ENCODE results near the gene HTR3C. TPM values are rescaled to one million over a fixed set of nuclear protein-coding genes. Genes with fewer than 3 reads are reported as not detected.
A peak's percentile ranks its signal among the peaks of the same experiment; 100 is the strongest.

HTR3C gene
- polyA plus RNA-seq, 1 of the 3 experiments (the other 2 are of a cell fraction) = not detected

DNA sequence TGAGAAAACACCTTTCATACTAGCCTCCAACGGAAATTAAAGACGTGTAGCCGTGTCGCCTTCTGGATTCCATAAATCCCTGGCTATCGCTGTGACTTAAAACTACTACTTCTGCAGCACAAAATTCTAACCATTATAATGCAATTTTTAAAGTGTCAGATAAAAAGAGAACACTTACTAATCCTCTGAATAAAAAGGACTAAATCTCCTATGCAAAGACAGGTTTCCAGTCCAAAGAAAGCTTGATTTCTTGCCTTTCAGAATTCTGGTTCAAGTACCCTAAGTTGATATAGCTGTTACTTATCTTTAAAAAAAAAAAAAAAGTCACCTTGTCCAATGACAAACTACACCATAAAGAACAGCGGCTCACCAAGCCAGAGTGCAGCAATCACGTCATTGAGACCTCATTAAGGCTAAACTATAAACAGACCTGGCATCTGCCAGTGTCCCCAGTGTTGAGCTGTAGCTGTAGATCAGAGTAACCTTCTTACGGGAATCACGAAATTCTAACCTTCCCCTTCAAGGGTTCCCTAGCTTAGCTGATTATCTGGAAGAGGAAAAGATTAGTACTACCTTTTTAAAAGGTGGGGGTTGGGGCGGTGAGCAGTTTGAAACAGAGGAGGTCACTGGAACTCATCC lies 37.3 kb upstream of the HTR3C start:
- H3K27me3 ChIP-seq (ENCODE audit: insufficient read depth) = no peaks in the 10 kb centered on the region
- POLR2A ChIA-PET = interaction anchor here (1.0 kb wide), 1 partner anchor 119 kb away, joined by 3 read pairs; no protein-coding TSS in a partner anchor
- no peak overlapping the region for H2AFZ ChIP-seq (ENCODE audit: low read depth)
- no peaks in the 10 kb centered on the region for H4K20me1 ChIP-seq (ENCODE audit: insufficient read depth)
- DNase-seq = peak; percentile 71
- H3K9ac ChIP-seq = no peak overlapping the region
- H3K79me2 ChIP-seq (ENCODE audit: insufficient read depth) = peaks cover 26% of the 10 kb centered on the region
- peaks cover 11 to 22% of the 10 kb centered on the region in 2 experiments; a peak in 3 of 4 replicates for H3K4me1 ChIP-seq (ENCODE audit: control insufficient read depth in 1 of 2, insufficient read depth in 2 of 2, low read depth in 1 of 2, low read length in 1 of 2)
- peak overlapping the region in 1 of 2 experiments; percentile 60; a peak in 2 of 4 replicates for H3K27ac ChIP-seq (ENCODE audit: low read depth in 2 of 2, low read length in 1 of 2)
- H3K9me3 ChIP-seq = no peaks in the 10 kb centered on the region
- CTCF ChIA-PET = interaction anchor here (1.0 to 5.3 kb wide), 10 partner anchors 8 to 292 kb away, joined by 3 to 55 read pairs (median 4); partner anchors contain the start of gene EEF1AKMT4
- WGBS (ENCODE audit: low lambda C conversion rate) = 58% methylated on average over 10 of the region's 10 CpGs
- peak overlapping the region; percentile 93 for H3K4me2 ChIP-seq
- H3K9me2 ChIP-seq = no peaks in the 10 kb centered on the region
- H3K4me3 ChIP-seq (ENCODE audit: low read depth in 2 of 2, low read length in 1 of 2) = peak overlapping the region; percentile 22 to 100; a peak in 3 of 4 replicates
- TF ChIP-seq RCOR1 (IDR thresholded peaks at IDR 0.05; ENCODE audit: low read length) = peak; percentile 42; the same call in 1 of the 2 replicates
- peak in 1 of 2 experiments; percentile 40; a peak in 1 of 4 replicates for TF ChIP-seq EP300 (IDR thresholded peaks at IDR 0.05; ENCODE audit: borderline replicate concordance in 1 of 2, low read depth in 1 of 2, low read length in 1 of 2)
- no peak for TF ChIP-seq TCF12 (IDR thresholded peaks at IDR 0.05)
- peaks cover 21 to 23% of the 10 kb centered on the region in 2 experiments for H3K36me3 ChIP-seq (replicated peaks in 1 of 2; ENCODE audit: control insufficient read depth in 1 of 2, insufficient read depth in 2 of 2, low read length in 1 of 2)
- no peaks in the 10 kb centered on the region for H3F3A ChIP-seq (replicated peaks; ENCODE audit: insufficient read depth)

DNA sequence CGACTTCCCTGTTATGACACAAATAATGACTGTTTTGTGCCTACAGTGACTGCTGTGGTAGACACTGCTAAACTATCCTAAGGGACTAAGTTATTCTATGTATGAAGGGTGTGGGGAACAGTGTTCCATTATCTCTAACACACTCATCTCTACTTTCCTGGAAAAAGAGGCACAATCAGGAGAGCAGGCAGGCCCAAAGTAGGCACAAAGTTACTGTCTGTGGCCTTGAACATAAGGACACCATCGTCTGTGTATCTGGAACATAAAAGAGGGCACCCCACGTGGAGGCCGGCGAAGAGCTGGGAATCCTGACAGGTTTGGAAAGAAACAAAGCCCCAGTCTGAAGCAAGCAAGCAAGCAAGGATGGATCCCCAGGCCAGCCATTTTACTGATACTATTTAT lies 36.7 kb upstream of the HTR3C start:
- no peak for DNase-seq
- Histone ChIP-seq H3K27me3 (ENCODE audit: insufficient read depth) (no peaks in the 10 kb centered on the region), H3K79me2 (ENCODE audit: insufficient read depth) (peaks cover 26% of the 10 kb centered on the region), H3K4me2 (peak overlapping the region; percentile 93), H3K36me3 (replicated peaks in 1 of 2; ENCODE audit: control insufficient read depth in 1 of 2, insufficient read depth in 2 of 2, low read length in 1 of 2) (peaks cover 20 to 21% of the 10 kb centered on the region in 2 experiments), H3F3A (replicated peaks; ENCODE audit: insufficient read depth) (no peaks in the 10 kb centered on the region), H3K4me3 (ENCODE audit: low read depth in 2 of 2, low read length in 1 of 2) (peak overlapping the region; percentile 22 to 100; a peak in 3 of 4 replicates), H2AFZ (ENCODE audit: low read depth) (no peak overlapping the region), H3K4me1 (ENCODE audit: control insufficient read depth in 1 of 2, insufficient read depth in 2 of 2, low read depth in 1 of 2, low read length in 1 of 2) (peaks cover 11 to 22% of the 10 kb centered on the region in 2 experiments; a peak in 3 of 4 replicates), H3K9me2 (no peaks in the 10 kb centered on the region), H3K9ac (no peak overlapping the region), H3K9me3 (no peaks in the 10 kb centered on the region), H4K20me1 (ENCODE audit: insufficient read depth) (no peaks in the 10 kb centered on the region), H3K27ac (ENCODE audit: low read depth in 2 of 2, low read length in 1 of 2) (peak overlapping the region in 1 of 2 experiments; percentile 60; a peak in 2 of 4 replicates)
- ChIA-PET POLR2A (interaction anchor here (1.0 kb wide), 1 partner anchor 120 kb away, joined by 3 read pairs; no protein-coding TSS in a partner anchor), CTCF (interaction anchor here (0.8 to 5.3 kb wide), 12 partner anchors 9 to 291 kb away, joined by 3 to 55 read pairs (median 3); partner anchors contain the start of genes EEF1AKMT4 and PARL)
- 48% methylated on average over 4 of the region's 5 CpGs for WGBS (ENCODE audit: low lambda C conversion rate)
- TF ChIP-seq GATA2 (CRISPR knock-in tag; IDR thresholded peaks at IDR 0.05) (no peak), CHD2 (IDR thresholded peaks at IDR 0.05; ENCODE audit: low read length, partially characterized antibody) (no peak), RXRA (IDR thresholded peaks at IDR 0.05; ENCODE audit: borderline replicate concordance, low read depth) (no peak), RFX5 (IDR thresholded peaks at IDR 0.05; ENCODE audit: low read length) (no peak), POLR2AphosphoS5 (IDR thresholded peaks at IDR 0.05; ENCODE audit: low read depth, low read length) (no peak), EP300 (IDR thresholded peaks at IDR 0.05; ENCODE audit: borderline replicate concordance in 1 of 2, low read depth in 1 of 2, low read length in 1 of 2) (no peak), MEF2A (IDR thresholded peaks at IDR 0.05; ENCODE audit: borderline replicate concordance, low read depth) (no peak), NFIC (IDR thresholded peaks at IDR 0.05; ENCODE audit: borderline replicate concordance) (no peak), MXI1 (IDR thresholded peaks at IDR 0.05; ENCODE audit: low read depth, low read length) (no peak), RAD21 (IDR thresholded peaks at IDR 0.05; ENCODE audit: low read length) (no peak), YY1 (IDR thresholded peaks at IDR 0.05; ENCODE audit: low read depth) (no peak), FOXM1 (IDR thresholded peaks at IDR 0.05; ENCODE audit: low read depth) (no peak), SMC3 (IDR thresholded peaks at IDR 0.05; ENCODE audit: low read depth, low read length) (no peak), TCF12 (IDR thresholded peaks at IDR 0.05) (no peak), GABPA (IDR thresholded peaks at IDR 0.05; ENCODE audit: low read depth) (no peak), NRF1 (IDR thresholded peaks at IDR 0.05; ENCODE audit: low read depth, low read length) (no peak), SIN3A (IDR thresholded peaks at IDR 0.05; ENCODE audit: borderline replicate concordance, low read depth, low read length) (no peak)
- TF ChIP-seq, protein P1, sequence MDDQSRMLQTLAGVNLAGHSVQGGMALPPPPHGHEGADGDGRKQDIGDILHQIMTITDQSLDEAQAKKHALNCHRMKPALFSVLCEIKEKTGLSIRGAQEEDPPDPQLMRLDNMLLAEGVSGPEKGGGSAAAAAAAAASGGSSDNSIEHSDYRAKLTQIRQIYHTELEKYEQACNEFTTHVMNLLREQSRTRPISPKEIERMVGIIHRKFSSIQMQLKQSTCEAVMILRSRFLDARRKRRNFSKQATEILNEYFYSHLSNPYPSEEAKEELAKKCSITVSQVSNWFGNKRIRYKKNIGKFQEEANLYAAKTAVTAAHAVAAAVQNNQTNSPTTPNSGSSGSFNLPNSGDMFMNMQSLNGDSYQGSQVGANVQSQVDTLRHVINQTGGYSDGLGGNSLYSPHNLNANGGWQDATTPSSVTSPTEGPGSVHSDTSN (IDR thresholded peaks at IDR 0.05) = no peak
- TF ChIP-seq, protein P2, sequence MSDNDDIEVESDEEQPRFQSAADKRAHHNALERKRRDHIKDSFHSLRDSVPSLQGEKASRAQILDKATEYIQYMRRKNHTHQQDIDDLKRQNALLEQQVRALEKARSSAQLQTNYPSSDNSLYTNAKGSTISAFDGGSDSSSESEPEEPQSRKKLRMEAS (IDR thresholded peaks at IDR 0.05; ENCODE audit: low read depth) = no peak
- TF ChIP-seq, protein P3, sequence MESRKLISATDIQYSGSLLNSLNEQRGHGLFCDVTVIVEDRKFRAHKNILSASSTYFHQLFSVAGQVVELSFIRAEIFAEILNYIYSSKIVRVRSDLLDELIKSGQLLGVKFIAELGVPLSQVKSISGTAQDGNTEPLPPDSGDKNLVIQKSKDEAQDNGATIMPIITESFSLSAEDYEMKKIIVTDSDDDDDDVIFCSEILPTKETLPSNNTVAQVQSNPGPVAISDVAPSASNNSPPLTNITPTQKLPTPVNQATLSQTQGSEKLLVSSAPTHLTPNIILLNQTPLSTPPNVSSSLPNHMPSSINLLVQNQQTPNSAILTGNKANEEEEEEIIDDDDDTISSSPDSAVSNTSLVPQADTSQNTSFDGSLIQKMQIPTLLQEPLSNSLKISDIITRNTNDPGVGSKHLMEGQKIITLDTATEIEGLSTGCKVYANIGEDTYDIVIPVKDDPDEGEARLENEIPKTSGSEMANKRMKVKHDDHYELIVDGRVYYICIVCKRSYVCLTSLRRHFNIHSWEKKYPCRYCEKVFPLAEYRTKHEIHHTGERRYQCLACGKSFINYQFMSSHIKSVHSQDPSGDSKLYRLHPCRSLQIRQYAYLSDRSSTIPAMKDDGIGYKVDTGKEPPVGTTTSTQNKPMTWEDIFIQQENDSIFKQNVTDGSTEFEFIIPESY (IDR thresholded peaks at IDR 0.05; ENCODE audit: borderline replicate concordance, low read depth) = no peak
